Measurements from ENCODE around the gene AJAP1. TPM values are rescaled to one million over a fixed set of nuclear protein-coding genes. Genes with fewer than 3 reads are reported as not detected.

AJAP1 gene
- total and polyA plus RNA-seq, 2 of the 13 experiments (the other 11 are each of a cell fraction or from before 2014, with no cell fraction given): not detected

GRCh38 chr1:4624141-4624715 lies 30.2 kb upstream of the AJAP1 start:
- 2% methylated on average over 6 of the region's 10 CpGs for WGBS (ENCODE audit: low lambda C conversion rate)
- peaks cover 0 to 39% of the 10 kb centered on the region in 2 experiments; a peak in 2 of 5 replicates for H3K27me3 ChIP-seq (ENCODE audit: control insufficient read depth in 1 of 2, insufficient read depth in 2 of 2, low read length in 2 of 2)
- H3K27ac ChIP-seq (ENCODE audit: extremely low read length, insufficient read depth, low read length): no peak overlapping the region
- H2AFZ ChIP-seq (ENCODE audit: low read length): no peak overlapping the region
- H3K79me2 ChIP-seq (ENCODE audit: insufficient read depth, low read length): no peaks in the 10 kb centered on the region
- H4K20me1 ChIP-seq (ENCODE audit: insufficient read depth, low read length): 0 out of 2 replicates have a peak, but pooled peaks cover 7% of the 10 kb centered on the region
- DNase-seq (ENCODE audit: low spot score): no peak
- ATAC-seq: no peak
- FAIRE-seq: no peak
- no TSS peak for BruUV-seq (replicated peaks)
- H3K36me3 ChIP-seq (replicated peaks in 1 of 2; ENCODE audit: control insufficient read depth in 1 of 2, insufficient read depth in 2 of 2, low read length in 2 of 2): no peaks in the 10 kb centered on the region
- POLR2A ChIA-PET: no interaction called here
- CTCF ChIA-PET (ENCODE audit: low intra/inter-chr PET ratio, low total read pairs): no interaction called here
- H3K9ac ChIP-seq (ENCODE audit: insufficient read depth, low read depth, low read length): no peak overlapping the region
- H3K9me3 ChIP-seq (ENCODE audit: low read length): no peaks in the 10 kb centered on the region
- intact Hi-C loops (cut with micrococcal nuclease; ENCODE audit: unreplicated experiment): no loop called here
- H3K4me2 ChIP-seq (ENCODE audit: low read depth, low read length): no peak overlapping the region
- in situ Hi-C loops (cut with HindIII; ENCODE audit: extremely low pct_ligation_motif_present, low pct_unique_long_range_greater_than_20kb): no loop called here
- no peaks in the 10 kb centered on the region for H3K4me1 ChIP-seq (ENCODE audit: insufficient read depth, low read length)
- H3K4me3 ChIP-seq (replicated peaks in 1 of 3; ENCODE audit: insufficient read depth in 1 of 3, low read depth in 2 of 3, low read length in 3 of 3): no peak overlapping the region
- no peak for TF ChIP-seq IRX3 (CRISPR knock-in tag; IDR thresholded peaks at IDR 0.05; ENCODE audit: borderline replicate concordance, low read depth)
- TF ChIP-seq SMC3 (IDR thresholded peaks at IDR 0.05; ENCODE audit: low read length): no peak
- no peak for TF ChIP-seq POGK (CRISPR knock-in tag; conservative IDR thresholded peaks at IDR 0.05)
- TF ChIP-seq SMARCC2 (IDR thresholded peaks at IDR 0.05): no peak
- no peak for TF ChIP-seq FLYWCH1 (CRISPR knock-in tag; IDR thresholded peaks at IDR 0.05)
- TF ChIP-seq CEBPZ (IDR thresholded peaks at IDR 0.05; ENCODE audit: low read length): no peak
- TF ChIP-seq KLF11 (CRISPR knock-in tag; IDR thresholded peaks at IDR 0.05): no peak
- no peak for TF ChIP-seq ZNF598 (CRISPR knock-in tag; IDR thresholded peaks at IDR 0.05; ENCODE audit: borderline replicate concordance)
- no peak for TF ChIP-seq ZKSCAN5 (CRISPR knock-in tag; IDR thresholded peaks at IDR 0.05)
- TF ChIP-seq ZSCAN20 (CRISPR knock-in tag; IDR thresholded peaks at IDR 0.05; ENCODE audit: borderline replicate concordance): no peak
- no peak for TF ChIP-seq NCOA1 (CRISPR knock-in tag; IDR thresholded peaks at IDR 0.05)
- no peak for TF ChIP-seq ARID4A (CRISPR knock-in tag; IDR thresholded peaks at IDR 0.05; ENCODE audit: borderline replicate concordance)
- no peak for TF ChIP-seq NFRKB (IDR thresholded peaks at IDR 0.05)
- TF ChIP-seq FUBP1 (CRISPR knock-in tag; IDR thresholded peaks at IDR 0.05; ENCODE audit: borderline replicate concordance): no peak
